GM12875 (cell line): Measurements from ENCODE around the gene CTU2.

Experiments
- H3K4me3 ChIP-seq: one replicate; pipeline ENCODE4 v1.5.1; 2011; ENCODE audit warnings: low read depth, low read length, control low read depth
- CTCF ChIP-seq: IDR thresholded peaks from 2 replicates; pipeline ENCODE4 v1.5.1; 2011; ENCODE audit warnings: low read depth, mild to moderate bottlenecking, control low read depth, inconsistent platforms, low read length, moderate library complexity, borderline replicate concordance; ENCODE audit not compliant: insufficient read depth

CTU2 gene

DNA sequence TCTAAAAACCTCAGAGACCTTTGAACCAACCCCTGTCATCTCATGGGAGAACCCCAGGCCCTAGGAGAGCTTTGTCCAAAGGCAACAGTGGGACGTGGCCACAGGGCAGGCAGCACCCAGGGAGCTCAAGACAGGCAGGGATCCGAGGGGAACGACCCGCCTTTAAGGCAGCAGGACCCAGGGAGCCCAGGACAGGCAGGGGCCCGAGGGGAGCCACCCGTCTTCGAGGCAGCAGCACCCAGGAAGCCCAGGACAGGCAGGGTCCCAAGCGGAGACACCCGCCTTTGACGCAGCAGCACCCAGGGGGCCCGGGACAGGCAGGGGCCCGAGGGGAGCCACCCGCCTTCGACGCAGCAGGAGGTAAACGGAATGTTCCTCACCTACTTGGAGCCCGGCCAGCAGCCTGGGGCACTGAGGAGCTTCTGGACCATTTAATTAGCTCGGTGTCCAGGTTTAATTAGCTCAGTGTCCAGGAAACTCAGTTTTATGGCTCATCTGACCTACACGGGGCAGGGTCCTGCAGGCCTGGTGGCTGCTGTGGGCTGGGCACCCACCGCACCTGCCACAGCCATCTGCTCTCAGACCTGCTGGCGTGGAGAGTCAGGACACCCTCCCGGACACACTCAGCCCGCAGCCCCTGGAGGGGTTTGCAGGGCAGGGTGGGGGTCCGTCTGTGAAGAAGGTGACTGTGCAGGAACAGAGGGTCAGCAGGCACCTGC, 54.3 kb downstream of the CTU2 start:
- H3K4me3 ChIP-seq: no peak overlapping the region
- no peak for TF ChIP-seq CTCF

DNA sequence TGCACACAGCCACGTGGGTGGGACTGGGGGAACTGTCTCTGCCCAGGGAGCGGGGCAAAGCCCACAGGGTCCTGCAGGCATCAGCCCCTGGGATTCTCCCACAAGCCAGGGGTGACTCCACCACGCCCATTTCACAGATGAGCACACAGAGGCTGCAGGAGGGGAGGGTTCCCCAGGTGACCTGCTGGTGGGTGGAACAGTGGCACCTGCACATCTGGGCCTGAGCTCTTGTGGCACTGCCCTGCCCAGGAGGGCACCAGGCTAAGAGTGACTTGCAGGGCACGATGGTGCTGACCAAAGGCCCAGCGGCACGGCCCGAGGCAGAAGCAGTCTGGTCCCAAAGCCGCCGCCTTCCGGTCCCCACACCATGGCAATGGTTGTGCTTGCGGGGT, 54.8 kb downstream of the CTU2 start:
- no peak for TF ChIP-seq CTCF
- no peak overlapping the region for H3K4me3 ChIP-seq

DNA sequence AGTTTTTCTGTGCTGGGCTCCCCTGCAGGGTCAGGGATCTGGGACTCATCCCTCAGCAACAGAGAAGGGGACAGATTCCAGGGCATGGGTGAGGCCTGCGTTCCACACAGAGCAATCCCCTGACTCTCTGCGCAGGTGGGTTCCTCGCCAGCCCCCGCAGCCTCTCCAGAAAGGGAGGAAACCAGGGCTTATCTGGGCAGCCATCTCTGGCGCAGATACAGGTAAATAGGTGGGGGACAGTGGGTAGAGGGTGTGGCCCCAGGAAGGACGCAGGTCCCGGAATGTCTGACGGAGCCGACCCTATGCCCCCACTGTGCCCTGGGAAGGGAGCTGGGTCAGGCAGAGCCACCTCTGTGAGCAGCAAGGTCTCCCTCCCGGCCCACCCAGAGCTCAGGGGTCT, 55.5 kb downstream of the CTU2 start:
- H3K4me3 ChIP-seq: no peak overlapping the region
- TF ChIP-seq CTCF: no peak

DNA sequence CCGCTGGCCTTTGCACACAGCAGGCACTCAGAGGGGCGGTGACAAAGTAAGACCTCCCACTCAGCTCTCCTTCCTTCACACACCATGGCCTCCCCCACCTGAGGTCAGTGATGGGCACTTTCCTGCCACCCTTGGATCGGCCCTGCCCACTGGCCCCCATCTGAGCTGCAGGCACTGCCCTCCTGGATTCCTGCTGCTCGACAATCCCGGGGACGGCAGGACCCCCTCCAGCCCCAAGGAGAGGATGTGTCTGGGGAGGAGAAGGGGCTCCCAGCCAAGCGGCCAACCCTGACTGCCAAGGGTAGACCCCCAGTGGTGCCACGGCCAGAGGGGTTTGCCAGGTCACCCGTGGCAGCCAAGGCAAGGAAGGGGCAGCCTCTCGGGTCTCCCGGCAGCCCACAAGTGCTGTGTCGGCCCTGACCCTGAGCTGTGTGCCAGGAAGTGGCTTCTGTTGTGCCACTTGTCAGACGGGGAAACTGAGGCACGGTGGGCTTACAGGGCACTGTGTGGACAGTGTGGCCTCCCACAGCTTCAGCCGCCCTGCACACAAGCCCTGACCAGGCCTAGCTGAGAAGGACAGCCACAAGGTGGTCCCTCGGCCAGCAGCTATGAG, 56.1 kb downstream of the CTU2 start:
- H3K4me3 ChIP-seq: no peak overlapping the region
- no peak for TF ChIP-seq CTCF

- H3K4me3 ChIP-seq: no peak overlapping the region
- no peak for TF ChIP-seq CTCF
These were observed 56.6 kb downstream of the CTU2 start for GRCh38 chr16:88762941-88763340.

DNA sequence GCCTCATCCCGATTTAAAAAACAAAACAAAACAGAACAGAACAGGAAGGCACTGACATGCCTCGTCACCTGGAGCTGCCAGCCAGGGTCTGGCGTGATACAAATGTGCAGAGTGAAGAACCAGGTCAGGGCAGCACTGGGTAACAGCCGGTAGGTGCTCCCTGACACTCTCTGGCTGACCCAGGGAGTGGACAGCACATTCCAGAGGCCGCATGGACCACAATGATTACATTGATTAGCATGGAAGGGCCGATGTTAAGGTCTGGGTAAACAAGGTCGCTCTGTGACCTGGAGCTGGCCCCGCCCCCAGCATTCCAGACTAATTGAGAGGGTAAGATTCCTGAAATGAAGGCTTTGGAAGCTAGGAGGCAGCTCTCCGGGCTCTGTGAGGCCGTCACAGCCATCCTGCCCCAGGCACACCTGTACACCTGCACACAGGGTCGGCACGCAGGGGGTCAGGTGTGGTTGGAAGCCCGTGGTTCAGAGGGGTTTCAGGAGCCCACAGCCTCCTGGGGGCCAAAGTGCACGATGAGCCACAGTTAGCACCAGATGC, 57.3 kb downstream of the CTU2 start:
- H3K4me3 ChIP-seq: no peak overlapping the region
- no peak for TF ChIP-seq CTCF

DNA sequence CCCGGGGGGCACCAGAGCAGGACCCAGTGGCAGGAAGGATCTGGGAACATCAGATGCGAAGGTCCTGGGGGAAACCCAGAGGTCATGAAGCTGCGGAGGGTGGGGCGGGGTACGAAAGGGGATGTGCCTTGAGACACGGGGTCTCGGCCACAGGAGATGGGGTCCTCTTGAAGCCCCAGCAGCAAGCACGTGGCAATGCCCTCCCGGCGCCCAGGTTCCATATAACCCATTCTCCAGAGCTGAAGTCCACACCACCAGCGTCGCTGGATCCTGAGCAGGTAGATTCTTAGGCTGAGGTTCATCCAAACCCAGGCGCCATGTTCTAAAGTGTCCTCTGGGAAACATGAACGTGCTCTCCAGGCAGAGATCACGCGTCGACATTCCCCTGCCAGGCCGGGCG, 57.8 kb downstream of the CTU2 start:
- H3K4me3 ChIP-seq: no peak overlapping the region
- TF ChIP-seq CTCF: no peak
